SH-SY5Y (cell line): ENCODE results near the gene PPRC1.

Experiments
- GATA2 ChIP-seq: IDR thresholded peaks from 2 replicates; pipeline ENCODE4 v1.6.1; 2011; ENCODE audit warnings: mild to moderate bottlenecking, low read depth, low read length
- GATA3 ChIP-seq: IDR thresholded peaks from 2 replicates; pipeline ENCODE4 v1.6.1; 2011; ENCODE audit warnings: low read depth, mild to moderate bottlenecking, low read length, moderate library complexity

Gene PPRC1

GRCh38 chr10:102151774-102152544, 19.1 kb downstream of the PPRC1 start, which contains the start of gene NOLC1:
TSS of gene NOLC1 (plus strand) at chr10:102152389. CDS start at chr10:102152411, 22 bp downstream.
- TF ChIP-seq GATA2 = no peak
- no peak for TF ChIP-seq GATA3

- no peak for TF ChIP-seq GATA3
- TF ChIP-seq GATA2 = no peak
Measured at GRCh38 chr10:102152545-102152890, 19.7 kb downstream of the PPRC1 start.

DNA sequence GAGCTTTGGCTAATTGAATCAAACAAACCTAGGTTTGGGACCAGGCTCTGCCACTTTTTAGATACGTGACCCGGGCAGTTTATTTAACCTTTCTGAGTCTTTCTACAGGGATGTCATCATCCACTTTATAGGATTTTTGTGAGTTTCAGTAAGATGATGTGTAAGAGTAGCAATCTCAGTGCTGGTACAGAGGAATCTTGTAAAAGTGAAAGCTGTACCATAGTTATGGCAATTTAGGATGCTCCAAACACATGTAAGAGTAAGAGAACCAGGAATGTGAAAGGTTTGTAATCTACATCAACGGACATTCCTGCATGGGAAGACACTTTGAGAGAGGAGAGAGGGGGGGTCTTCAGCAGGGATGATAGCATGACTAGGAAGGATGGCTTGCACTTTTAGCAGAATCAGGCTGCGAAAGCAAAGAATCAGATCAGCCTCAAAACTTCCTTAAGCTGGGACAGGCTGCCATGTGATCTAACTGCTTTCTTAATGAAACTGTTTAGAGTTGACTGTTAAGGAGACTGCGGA, 20.3 kb downstream of the PPRC1 start:
- TF ChIP-seq GATA3 (no peak), GATA2 (no peak)

GRCh38 chr10:102154466-102155116, 21.8 kb downstream of the PPRC1 start:
- TF ChIP-seq GATA2 (no peak), GATA3 (no peak)

DNA sequence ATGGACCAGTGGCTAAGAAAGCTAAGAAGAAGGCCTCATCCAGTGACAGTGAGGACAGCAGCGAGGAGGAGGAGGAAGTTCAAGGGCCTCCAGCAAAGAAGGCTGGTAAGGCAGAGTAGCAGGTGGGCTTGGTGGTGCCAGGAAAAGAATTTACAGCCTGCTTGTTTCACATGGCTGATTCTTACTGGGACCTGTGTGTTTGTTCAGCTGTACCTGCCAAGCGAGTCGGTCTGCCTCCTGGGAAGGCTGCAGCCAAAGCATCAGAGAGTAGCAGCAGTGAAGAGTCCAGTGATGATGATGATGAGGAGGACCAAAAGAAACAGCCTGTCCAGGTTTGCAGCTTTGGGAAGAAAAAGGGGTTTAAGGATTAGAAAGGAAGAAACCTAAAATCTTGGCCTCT, 24.4 kb downstream of the PPRC1 start:
- TF ChIP-seq GATA2 (no peak), GATA3 (no peak)

DNA sequence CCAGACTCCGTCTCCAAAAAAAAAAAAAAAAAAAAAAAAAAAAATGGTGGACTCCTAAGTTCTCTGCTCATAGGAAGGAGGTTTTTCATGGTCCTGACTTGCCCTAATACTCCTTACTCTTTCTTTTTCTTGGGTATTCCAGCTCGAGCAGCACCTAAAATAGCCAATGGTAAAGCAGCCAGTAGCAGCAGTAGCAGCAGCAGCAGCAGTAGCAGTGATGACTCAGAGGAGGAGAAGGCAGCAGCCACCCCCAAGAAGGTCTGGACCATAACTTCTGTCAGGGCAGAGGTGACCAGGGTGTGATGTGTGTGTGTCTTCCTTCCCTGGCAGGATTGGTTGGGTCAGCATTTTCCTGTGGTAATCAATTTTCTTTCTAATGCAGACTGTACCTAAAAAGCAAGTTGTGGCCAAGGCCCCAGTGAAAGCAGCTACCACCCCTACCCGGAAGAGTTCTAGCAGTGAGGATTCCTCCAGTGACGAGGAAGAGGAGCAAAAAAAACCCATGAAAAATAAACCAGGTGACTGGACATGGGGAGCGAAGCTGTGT, 26.3 kb downstream of the PPRC1 start:
- TF ChIP-seq GATA2 (no peak), GATA3 (no peak)

GRCh38 chr10:102159831-102160230, 27.0 kb downstream of the PPRC1 start:
- TF ChIP-seq GATA3 (no peak), GATA2 (no peak)

- TF ChIP-seq GATA3 (no peak), GATA2 (no peak)
Measured at GRCh38 chr10:102163342-102163989, 30.6 kb downstream of the PPRC1 start.

GRCh38 chr10:102167861-102168260, 35.0 kb downstream of the PPRC1 start:
- TF ChIP-seq GATA2 (no peak), GATA3 (no peak)

GRCh38 chr10:102170602-102171001, 37.8 kb downstream of the PPRC1 start:
- TF ChIP-seq GATA3 = no peak
- no peak for TF ChIP-seq GATA2

DNA sequence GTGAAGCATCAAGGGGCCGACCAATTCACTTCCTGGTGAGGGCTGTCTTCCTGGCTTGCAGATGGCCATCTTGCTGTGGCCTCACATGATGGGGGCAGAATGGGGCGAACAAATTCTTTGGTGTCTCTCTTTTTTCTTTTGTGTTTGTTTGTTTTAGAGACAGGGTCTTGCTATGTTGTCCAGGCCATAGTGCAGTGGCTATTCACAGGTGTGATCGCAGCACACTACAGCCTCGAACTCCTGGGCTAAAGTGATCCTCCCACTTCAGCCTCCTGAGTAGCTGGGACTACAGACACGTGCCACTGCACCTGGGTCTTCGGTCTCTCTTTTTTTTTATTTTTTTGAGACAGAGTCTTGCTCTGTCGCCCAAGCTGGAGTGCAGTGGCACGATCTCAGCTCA, 39.4 kb downstream of the PPRC1 start:
- TF ChIP-seq GATA2 (no peak), GATA3 (no peak)

GRCh38 chr10:102175415-102175814, 42.6 kb downstream of the PPRC1 start:
- no peak for TF ChIP-seq GATA2
- TF ChIP-seq GATA3 = no peak

DNA sequence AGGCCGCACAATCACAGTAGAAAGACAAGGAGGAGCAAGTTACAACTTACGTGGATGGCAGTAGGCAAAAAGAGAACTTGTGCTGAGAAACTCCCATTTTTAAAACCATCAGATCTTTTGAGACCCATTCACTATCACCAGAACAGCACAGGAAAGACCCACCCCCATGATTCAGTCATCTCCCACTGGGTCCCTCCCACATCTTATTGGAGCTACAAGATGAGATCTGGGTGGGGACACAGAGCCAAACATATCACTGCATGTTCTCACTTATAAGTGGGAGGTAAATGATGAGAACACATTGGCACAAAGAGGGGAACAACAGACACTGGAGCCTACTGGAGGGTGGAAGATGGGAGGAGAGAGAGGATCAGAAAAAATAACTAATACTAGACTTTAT, 51.8 kb downstream of the PPRC1 start:
- TF ChIP-seq GATA2 (no peak), GATA3 (no peak)

GRCh38 chr10:102185272-102185671, 52.4 kb downstream of the PPRC1 start:
- TF ChIP-seq GATA3 = no peak
